ENCODE results near the gene GAB1.

GAB1 gene

DNA sequence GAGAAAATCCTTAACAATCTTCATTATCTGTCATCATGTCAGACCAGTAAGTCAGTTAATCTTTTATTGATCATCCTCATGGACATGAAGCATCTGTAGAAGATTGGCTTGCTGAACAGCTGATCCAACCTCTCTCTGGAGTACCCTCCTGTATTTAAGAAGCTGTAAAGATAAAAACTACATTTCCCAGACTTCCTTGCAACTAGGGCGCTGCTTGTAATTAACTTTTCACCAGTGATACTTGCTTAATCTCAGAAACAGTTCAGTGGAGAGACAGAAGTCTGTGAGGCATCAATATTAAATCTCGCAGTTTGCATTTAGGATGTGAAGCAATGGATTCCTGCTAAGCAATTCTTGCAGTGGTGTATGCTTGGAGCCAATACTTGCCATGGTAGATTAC is 140.8 kb downstream of the GAB1 start:
- no peaks in the 10 kb centered on the region for H3K9me3 Mint-ChIP-seq
- no peaks in the 10 kb centered on the region for H3K36me3 Mint-ChIP-seq (ENCODE audit: low read depth)

DNA sequence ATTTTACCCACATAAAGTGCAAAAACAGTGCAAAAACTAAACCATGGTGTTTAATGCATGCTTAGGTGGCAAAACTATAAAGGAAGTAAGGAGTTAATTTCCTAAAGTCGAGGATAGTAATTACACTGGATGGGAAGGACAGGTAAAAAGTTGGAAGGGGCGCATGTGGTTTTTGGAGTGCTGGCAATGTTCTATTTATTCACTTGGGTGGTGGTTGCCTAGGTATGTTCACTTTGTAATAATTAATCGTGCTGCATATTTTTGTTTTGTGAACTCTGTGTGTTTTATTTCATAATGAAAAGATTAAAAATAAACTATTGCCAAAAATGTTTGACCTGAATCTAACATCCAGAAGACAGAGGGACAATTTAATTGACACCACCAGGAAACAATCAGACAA is 144.7 kb downstream of the GAB1 start:
- H3K27ac Mint-ChIP-seq: no peak overlapping the region
- DNase-seq: no peak
- peaks cover 3% of the 10 kb centered on the region for H3K27me3 Mint-ChIP-seq (ENCODE audit: low read depth, poor library complexity)
- no peaks in the 10 kb centered on the region for H3K4me1 Mint-ChIP-seq
- TF ChIP-seq, protein P1, sequence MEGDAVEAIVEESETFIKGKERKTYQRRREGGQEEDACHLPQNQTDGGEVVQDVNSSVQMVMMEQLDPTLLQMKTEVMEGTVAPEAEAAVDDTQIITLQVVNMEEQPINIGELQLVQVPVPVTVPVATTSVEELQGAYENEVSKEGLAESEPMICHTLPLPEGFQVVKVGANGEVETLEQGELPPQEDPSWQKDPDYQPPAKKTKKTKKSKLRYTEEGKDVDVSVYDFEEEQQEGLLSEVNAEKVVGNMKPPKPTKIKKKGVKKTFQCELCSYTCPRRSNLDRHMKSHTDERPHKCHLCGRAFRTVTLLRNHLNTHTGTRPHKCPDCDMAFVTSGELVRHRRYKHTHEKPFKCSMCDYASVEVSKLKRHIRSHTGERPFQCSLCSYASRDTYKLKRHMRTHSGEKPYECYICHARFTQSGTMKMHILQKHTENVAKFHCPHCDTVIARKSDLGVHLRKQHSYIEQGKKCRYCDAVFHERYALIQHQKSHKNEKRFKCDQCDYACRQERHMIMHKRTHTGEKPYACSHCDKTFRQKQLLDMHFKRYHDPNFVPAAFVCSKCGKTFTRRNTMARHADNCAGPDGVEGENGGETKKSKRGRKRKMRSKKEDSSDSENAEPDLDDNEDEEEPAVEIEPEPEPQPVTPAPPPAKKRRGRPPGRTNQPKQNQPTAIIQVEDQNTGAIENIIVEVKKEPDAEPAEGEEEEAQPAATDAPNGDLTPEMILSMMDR (IDR thresholded peaks at IDR 0.05): no peak
- no peak overlapping the region for H3K4me3 Mint-ChIP-seq
- H3K36me3 Mint-ChIP-seq (ENCODE audit: low read depth): no peaks in the 10 kb centered on the region
- H3K9me3 Mint-ChIP-seq: no peaks in the 10 kb centered on the region

More for the DNA sequence above, 140.8 kb downstream of the GAB1 start:
- TF ChIP-seq, protein P1 (IDR thresholded peaks at IDR 0.05): no peak
- no peak for DNase-seq
- no peaks in the 10 kb centered on the region for H3K4me1 Mint-ChIP-seq
- no peak overlapping the region for H3K27ac Mint-ChIP-seq
- H3K4me3 Mint-ChIP-seq: no peak overlapping the region
- H3K27me3 Mint-ChIP-seq (ENCODE audit: low read depth, poor library complexity): peaks cover 3% of the 10 kb centered on the region

DNA sequence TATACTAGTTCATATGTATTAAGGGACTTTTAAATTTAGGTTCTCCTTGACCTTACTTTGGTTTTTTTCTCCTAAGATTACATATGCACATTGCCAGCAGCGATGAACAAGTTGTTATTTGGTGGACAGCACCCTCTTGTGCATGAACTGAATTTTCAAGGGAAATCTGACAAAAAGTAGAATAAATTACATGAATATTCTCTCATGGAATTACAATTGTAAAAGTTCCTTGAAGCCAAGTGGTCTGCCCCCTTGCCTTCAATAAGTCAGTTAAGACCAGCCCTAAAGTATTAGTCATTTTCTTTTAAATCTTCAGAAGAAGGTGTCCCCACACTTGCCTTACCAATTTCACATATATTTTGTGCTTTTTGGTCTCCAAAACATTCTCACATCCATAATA is 146.2 kb downstream of the GAB1 start:
- DNase-seq: peak; percentile 10
- Mint-ChIP-seq H3K4me1 (no peaks in the 10 kb centered on the region), H3K4me3 (no peak overlapping the region), H3K36me3 (ENCODE audit: low read depth) (no peaks in the 10 kb centered on the region), H3K27ac (no peak overlapping the region), H3K27me3 (ENCODE audit: low read depth, poor library complexity) (no peaks in the 10 kb centered on the region), H3K9me3 (no peaks in the 10 kb centered on the region)
- TF ChIP-seq, protein P1 (IDR thresholded peaks at IDR 0.05): peak; percentile 36

DNA sequence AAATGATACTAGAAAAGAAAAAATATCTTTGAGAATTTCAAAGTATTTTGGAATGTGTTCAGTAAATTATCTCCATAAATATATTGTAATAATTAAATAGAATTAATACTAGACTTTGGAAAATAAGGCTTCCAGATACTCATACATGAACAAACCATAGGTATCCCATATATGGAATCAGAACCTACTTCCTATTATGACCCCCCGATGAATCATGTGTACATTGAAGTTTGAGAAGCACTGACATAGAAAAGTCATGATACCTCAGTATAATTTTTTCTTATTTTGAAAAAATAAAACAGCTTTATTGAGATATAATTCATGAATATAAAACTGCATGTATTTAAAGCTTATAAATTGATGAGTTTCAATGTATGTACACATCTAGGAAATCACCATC is 149.6 kb downstream of the GAB1 start:
- TF ChIP-seq, protein P1 (IDR thresholded peaks at IDR 0.05): no peak
- DNase-seq: no peak
- Mint-ChIP-seq H3K4me3 (no peak overlapping the region), H3K36me3 (ENCODE audit: low read depth) (peaks cover 3% of the 10 kb centered on the region), H3K27me3 (ENCODE audit: low read depth, poor library complexity) (peaks cover under 1% of the 10 kb centered on the region), H3K4me1 (no peaks in the 10 kb centered on the region), H3K9me3 (peaks cover 12% of the 10 kb centered on the region), H3K27ac (no peak overlapping the region)

DNA sequence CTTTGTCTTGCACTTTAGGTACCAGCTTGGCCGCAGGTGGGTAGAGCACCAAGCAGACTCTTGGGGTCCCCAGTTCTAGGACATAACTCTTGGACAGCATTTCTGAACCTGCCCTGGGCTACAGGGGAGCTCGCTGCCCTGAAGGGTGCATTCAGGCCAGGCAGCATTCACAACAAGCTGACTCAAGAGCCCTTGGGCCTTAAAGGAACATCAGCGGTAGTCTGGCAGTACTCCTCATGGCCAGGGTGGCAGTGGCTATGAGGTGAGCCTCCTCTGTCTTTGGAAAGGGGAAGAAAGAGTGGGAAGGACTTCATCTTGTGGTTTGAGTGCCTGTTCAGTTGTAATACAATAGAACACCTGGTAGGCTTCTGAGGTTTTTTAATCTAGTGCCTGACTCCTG is 152.0 kb downstream of the GAB1 start:
- no peak overlapping the region for H3K27ac Mint-ChIP-seq
- no peak for DNase-seq
- H3K9me3 Mint-ChIP-seq: peaks cover 29% of the 10 kb centered on the region
- peaks cover 7% of the 10 kb centered on the region for H3K27me3 Mint-ChIP-seq (ENCODE audit: low read depth, poor library complexity)
- TF ChIP-seq, protein P1 (IDR thresholded peaks at IDR 0.05): no peak
- H3K36me3 Mint-ChIP-seq (ENCODE audit: low read depth): peaks cover 3% of the 10 kb centered on the region
- H3K4me1 Mint-ChIP-seq: no peaks in the 10 kb centered on the region
- H3K4me3 Mint-ChIP-seq: no peak overlapping the region

DNA sequence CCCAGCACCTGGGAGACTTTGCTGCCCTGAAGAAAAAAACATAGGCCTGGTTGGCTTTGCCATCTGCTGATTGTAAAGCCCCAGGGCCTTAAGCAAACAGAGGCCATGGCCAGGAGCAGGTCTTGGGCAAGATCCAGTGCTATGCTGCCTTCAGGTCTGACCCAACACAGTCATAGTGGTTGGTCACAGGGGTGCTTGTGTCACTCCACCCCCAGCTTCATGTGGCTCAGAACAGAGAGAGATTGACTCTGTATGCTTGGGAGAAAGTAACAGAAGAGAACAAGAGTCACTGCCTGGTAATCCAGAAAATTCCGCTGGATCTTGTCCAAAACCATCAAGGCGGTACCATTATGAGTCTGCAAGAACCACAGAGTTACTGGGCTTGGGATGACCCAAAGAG is 152.4 kb downstream of the GAB1 start:
- DNase-seq: no peak
- Mint-ChIP-seq H3K27ac (no peak overlapping the region), H3K9me3 (peaks cover 31% of the 10 kb centered on the region), H3K27me3 (ENCODE audit: low read depth, poor library complexity) (peaks cover 7% of the 10 kb centered on the region), H3K4me1 (no peaks in the 10 kb centered on the region), H3K36me3 (ENCODE audit: low read depth) (peaks cover 3% of the 10 kb centered on the region), H3K4me3 (no peak overlapping the region)
- TF ChIP-seq, protein P1 (IDR thresholded peaks at IDR 0.05): no peak

All from nephron progenitor cell (in vitro differentiated cells).